Neural cell (in vitro differentiated cells): ENCODE data around the gene TNRC6C. TPM values are rescaled to one million over a fixed set of nuclear protein-coding genes. Genes with fewer than 3 reads are reported as not detected.

Source experiments
- H2AFZ ChIP-seq: fragments of 200-600, 300-800 bp; sonication (generic), shearing (Covaris generic); 2 replicates; pipeline ENCODE4 v1.6.0; 2014; ENCODE audit warnings: low read depth, mild to moderate bottlenecking, antibody characterized with exemption, low read length, moderate library complexity
- H3F3A ChIP-seq: fragments of 200-600 bp; shearing (Covaris generic); 2 replicates; pipeline ENCODE4 v1.6.1; 2016; ENCODE audit warnings: mild to moderate bottlenecking, moderate library complexity, mixed read lengths, antibody characterized with exemption, low read length; ENCODE audit not compliant: insufficient read depth, poor library complexity, severe bottlenecking
- H3K27ac ChIP-seq: fragments of 200-600, 300-800 bp; sonication (generic), shearing (Covaris generic); 2 replicates; pipeline ENCODE4 v1.5.1; 2014; ENCODE audit warnings: mild to moderate bottlenecking, low read length, moderate library complexity
- H3K27me3 ChIP-seq: fragments of 300-800, 200-600 bp; sonication (generic), shearing (Covaris generic); 2 replicates; pipeline ENCODE4 v1.6.0; 2014; ENCODE audit warnings: mild to moderate bottlenecking, low read depth, low read length, moderate library complexity; ENCODE audit not compliant: insufficient read depth
- H3K36me3 ChIP-seq: fragments of 300-800, 200-600 bp; sonication (generic), shearing (Covaris generic); 2 replicates; pipeline ENCODE4 v1.5.1; 2014; ENCODE audit warnings: mild to moderate bottlenecking, antibody characterized with exemption, low read length, moderate library complexity; ENCODE audit not compliant: insufficient read depth
- H3K4me2 ChIP-seq: fragments of 300-800, 200-600 bp; sonication (generic), shearing (Covaris generic); 2 replicates; pipeline ENCODE4 v1.6.0; 2014; ENCODE audit warnings: mild to moderate bottlenecking, low read length
- H3K4me3 ChIP-seq: fragments of 300-800, 200-600 bp; sonication (generic), shearing (Covaris generic); 2 replicates; pipeline ENCODE4 v1.5.1; 2014; ENCODE audit warnings: mild to moderate bottlenecking, low read length, moderate library complexity
- H3K79me2 ChIP-seq: fragments of 200-600 bp; shearing (Covaris generic); replicated peaks from 2 replicates; pipeline ENCODE4 v1.6.0; 2014; ENCODE audit warnings: mild to moderate bottlenecking, low read length, moderate library complexity; ENCODE audit not compliant: insufficient read depth
- H3K9ac ChIP-seq: fragments of 300-800, 200-600 bp; sonication (generic), shearing (Covaris generic); 2 replicates; pipeline ENCODE4 v1.6.1; 2016; ENCODE audit warnings: mild to moderate bottlenecking, low read length, mixed read lengths
- H3K9me2 ChIP-seq: fragments of 200-600 bp; shearing (Covaris generic); 2 replicates; pipeline ENCODE4 v1.6.1; 2016; ENCODE audit warnings: mild to moderate bottlenecking, low read length, mixed read lengths; ENCODE audit not compliant: insufficient read depth
- H3K9me3 ChIP-seq: fragments of 200-600, 300-800 bp; sonication (generic), shearing (Covaris generic); 2 replicates; pipeline ENCODE4 v1.6.1; 2016; ENCODE audit warnings: mild to moderate bottlenecking, mixed run types, low read length, moderate library complexity, mixed read lengths
- H4K20me1 ChIP-seq: fragments of 200-600 bp; shearing (Covaris generic); 2 replicates; pipeline ENCODE4 v1.6.1; 2016; ENCODE audit warnings: mild to moderate bottlenecking, mixed run types; ENCODE audit not compliant: insufficient read depth
- EP300 ChIP-seq: fragments of 450-650 bp; conservative IDR thresholded peaks from 2 replicates; pipeline ENCODE4 v1.6.1; 2014; ENCODE audit warnings: antibody characterized with exemption, mild to moderate bottlenecking, moderate library complexity; ENCODE audit not compliant: poor library complexity, severe bottlenecking
- EZH2 ChIP-seq: fragments of 200-600, 300-800 bp; shearing (Covaris generic), sonication (generic); IDR thresholded peaks from 2 replicates; pipeline ENCODE4 v1.6.1; 2014; ENCODE audit warnings: antibody characterized with exemption, low read length, borderline replicate concordance, mild to moderate bottlenecking; ENCODE audit not compliant: insufficient read depth, poor library complexity, severe bottlenecking
- MXI1 ChIP-seq: fragments of 450-650 bp; conservative IDR thresholded peaks from 2 replicates; pipeline ENCODE4 v1.6.1; 2014; ENCODE audit warnings: antibody characterized with exemption, mild to moderate bottlenecking; ENCODE audit not compliant: poor library complexity, severe bottlenecking
- POLR2AphosphoS5 ChIP-seq: IDR thresholded peaks from 2 replicates; pipeline ENCODE4 v1.6.1; 2012
- RAD21 ChIP-seq: fragments of 450-650 bp; conservative IDR thresholded peaks from 2 replicates; pipeline ENCODE4 v1.6.1; 2014; ENCODE audit warnings: antibody characterized with exemption, mild to moderate bottlenecking, moderate library complexity
- REST ChIP-seq: IDR thresholded peaks from 2 replicates; pipeline ENCODE4 v1.6.1; 2012; ENCODE audit warnings: borderline replicate concordance
- SMC3 ChIP-seq: fragments of 450-650 bp; conservative IDR thresholded peaks from 2 replicates; pipeline ENCODE4 v1.6.1; 2014; ENCODE audit warnings: antibody characterized with exemption, mild to moderate bottlenecking, moderate library complexity; ENCODE audit not compliant: poor library complexity
- TAF1 ChIP-seq: IDR thresholded peaks from 2 replicates; pipeline ENCODE4 v1.6.1; 2012; ENCODE audit warnings: low read depth
- polyA plus RNA-seq: library from polyadenylated mRNA; depleted of rRNA; stranded (reverse); fragments of >200 nt; gene quantifications from 2 replicates; pipeline ENCODE4 v1.2.3, GENCODE V29; 2014
- TF ChIP-seq, protein P1 (sequence below): fragments of 450-650 bp; IDR thresholded peaks from 2 replicates; pipeline ENCODE4 v1.5.1; 2014; ENCODE audit warnings: antibody characterized with exemption, mild to moderate bottlenecking, moderate library complexity; ENCODE audit not compliant: poor library complexity, severe bottlenecking

Gene TNRC6C
- polyA plus RNA-seq, 1 donor from 2014 or later = 15.4 TPM

DNA sequence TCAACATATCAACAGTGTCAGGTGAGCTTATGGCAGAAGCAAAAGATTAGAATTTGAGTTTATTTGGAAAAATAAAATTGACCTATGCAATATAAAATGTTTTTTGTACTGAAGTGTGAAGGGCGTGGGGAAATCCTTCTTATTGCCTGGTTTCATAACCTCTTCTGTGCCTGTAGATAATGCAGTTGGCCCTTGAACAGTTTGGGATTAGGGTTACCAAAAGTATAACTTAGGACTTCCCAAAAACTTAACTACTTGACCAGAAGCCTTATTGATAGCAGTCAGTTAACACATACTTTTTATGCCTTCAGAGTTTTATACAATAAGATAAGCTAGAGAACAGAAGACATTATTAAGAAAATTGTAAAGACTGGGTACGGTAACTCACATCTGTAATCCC, 104.1 kb downstream of the TNRC6C start:
- Histone ChIP-seq H3K9me3 (no peaks in the 10 kb centered on the region), H3K9me2 (no peaks in the 10 kb centered on the region), H3K79me2 (peaks cover 32% of the 10 kb centered on the region), H3K27me3 (no peaks in the 10 kb centered on the region), H4K20me1 (peaks cover 49% of the 10 kb centered on the region), H3K9ac (no peak overlapping the region), H3K4me2 (no peak overlapping the region), H3F3A (no peaks in the 10 kb centered on the region), H3K27ac (no peak overlapping the region), H3K36me3 (no peaks in the 10 kb centered on the region), H3K4me3 (no peak overlapping the region), H2AFZ (no peak overlapping the region)
- TF ChIP-seq SMC3 (no peak), REST (no peak), EP300 (no peak)

- peaks cover 40% of the 10 kb centered on the region for H4K20me1 ChIP-seq
- no peak overlapping the region for H3K4me3 ChIP-seq
- H3K9me3 ChIP-seq = no peaks in the 10 kb centered on the region
- no peak overlapping the region for H3K27ac ChIP-seq
- no peaks in the 10 kb centered on the region for H3K27me3 ChIP-seq
- no peak for TF ChIP-seq TAF1
- TF ChIP-seq RAD21 = no peak
- TF ChIP-seq EP300 = no peak
- no peak for TF ChIP-seq SMC3
- TF ChIP-seq EZH2 = no peak
- no peak for TF ChIP-seq REST
- TF ChIP-seq POLR2AphosphoS5 = no peak
- TF ChIP-seq, protein P1, sequence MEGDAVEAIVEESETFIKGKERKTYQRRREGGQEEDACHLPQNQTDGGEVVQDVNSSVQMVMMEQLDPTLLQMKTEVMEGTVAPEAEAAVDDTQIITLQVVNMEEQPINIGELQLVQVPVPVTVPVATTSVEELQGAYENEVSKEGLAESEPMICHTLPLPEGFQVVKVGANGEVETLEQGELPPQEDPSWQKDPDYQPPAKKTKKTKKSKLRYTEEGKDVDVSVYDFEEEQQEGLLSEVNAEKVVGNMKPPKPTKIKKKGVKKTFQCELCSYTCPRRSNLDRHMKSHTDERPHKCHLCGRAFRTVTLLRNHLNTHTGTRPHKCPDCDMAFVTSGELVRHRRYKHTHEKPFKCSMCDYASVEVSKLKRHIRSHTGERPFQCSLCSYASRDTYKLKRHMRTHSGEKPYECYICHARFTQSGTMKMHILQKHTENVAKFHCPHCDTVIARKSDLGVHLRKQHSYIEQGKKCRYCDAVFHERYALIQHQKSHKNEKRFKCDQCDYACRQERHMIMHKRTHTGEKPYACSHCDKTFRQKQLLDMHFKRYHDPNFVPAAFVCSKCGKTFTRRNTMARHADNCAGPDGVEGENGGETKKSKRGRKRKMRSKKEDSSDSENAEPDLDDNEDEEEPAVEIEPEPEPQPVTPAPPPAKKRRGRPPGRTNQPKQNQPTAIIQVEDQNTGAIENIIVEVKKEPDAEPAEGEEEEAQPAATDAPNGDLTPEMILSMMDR = no peak
- no peak for TF ChIP-seq MXI1
- H3F3A ChIP-seq = no peaks in the 10 kb centered on the region
- H3K36me3 ChIP-seq = no peaks in the 10 kb centered on the region
- peaks cover 32% of the 10 kb centered on the region for H3K79me2 ChIP-seq
- no peak overlapping the region for H3K9ac ChIP-seq
- no peak overlapping the region for H3K4me2 ChIP-seq
- H3K9me2 ChIP-seq = no peaks in the 10 kb centered on the region
- H2AFZ ChIP-seq = no peak overlapping the region
Measured at GRCh38 chr17:78063489-78063888, 105.0 kb downstream of the TNRC6C start.
